GM12865 (cell line): ENCODE results near the gene TIGD3.
"Not testable (repeated sequence)": the region's sequence is repeated elsewhere in the genome, so short reads cannot be mapped to it uniquely, and the experiment has no call there.

Experiments used
- DNase-seq: peaks from one replicate; pipeline ENCODE4 v3.0.0; 2010; ENCODE audit warnings: low read depth
- H3K4me3 ChIP-seq: 2 replicates; pipeline ENCODE4 v1.5.1; 2011; ENCODE audit warnings: mild to moderate bottlenecking, low read depth, low read length, control low read depth
- CTCF ChIP-seq: IDR thresholded peaks from 2 replicates; pipeline ENCODE4 v1.5.1; 2011; ENCODE audit warnings: low read length, control low read depth, low read depth, inconsistent platforms; ENCODE audit not compliant: insufficient read depth; ENCODE audit errors: missing control alignments

Gene TIGD3

GRCh38 chr11:65325435-65325834 lies 29.1 kb upstream of the TIGD3 start:
- TF ChIP-seq CTCF: no peak
- H3K4me3 ChIP-seq: no peak overlapping the region

GRCh38 chr11:65327021-65327420 lies 27.5 kb upstream of the TIGD3 start:
- DNase-seq: no peak
- TF ChIP-seq CTCF: no peak

More at GRCh38 chr11:65325435-65325834, 29.1 kb upstream of the TIGD3 start:
- no peak for DNase-seq

GRCh38 chr11:65329478-65329877 lies 25.1 kb upstream of the TIGD3 start:
- DNase-seq: no peak
- no peak for TF ChIP-seq CTCF
- no peak overlapping the region for H3K4me3 ChIP-seq

More at GRCh38 chr11:65327021-65327420, 27.5 kb upstream of the TIGD3 start:
- no peak overlapping the region for H3K4me3 ChIP-seq

- peak; percentile 92 for DNase-seq
- H3K4me3 ChIP-seq: no peak overlapping the region
- peak; percentile 70 for TF ChIP-seq CTCF
Observed at GRCh38 chr11:65329944-65330403, 24.6 kb upstream of the TIGD3 start.

GRCh38 chr11:65330544-65330943 lies 24.0 kb upstream of the TIGD3 start:
- TF ChIP-seq CTCF: no peak
- DNase-seq: no peak
- no peak overlapping the region for H3K4me3 ChIP-seq

GRCh38 chr11:65332591-65332990 lies 22.0 kb upstream of the TIGD3 start:
- H3K4me3 ChIP-seq, DNase-seq: not testable (repeated sequence)

GRCh38 chr11:65334696-65335295 lies 19.8 kb upstream of the TIGD3 start:
- no peak for TF ChIP-seq CTCF
- H3K4me3 ChIP-seq: peak overlapping the region; percentile 65
- DNase-seq: no peak

- no peak for DNase-seq
- no peak for TF ChIP-seq CTCF
- H3K4me3 ChIP-seq: no peak overlapping the region
Observed at GRCh38 chr11:65338676-65339075, 15.9 kb upstream of the TIGD3 start.
